Measurements from ENCODE around the gene RXRG. TPM values are rescaled to one million over a fixed set of nuclear protein-coding genes. Genes with fewer than 3 reads are reported as not detected.
A peak's percentile ranks its signal among the peaks of the same experiment; 100 is the strongest.

RXRG gene
- polyA plus RNA-seq, 1 donor from 2014 or later = 0.78 TPM

- peak overlapping the region; percentile 36 for H3K4me2 ChIP-seq (ENCODE audit: low read length)
Observed at GRCh38 chr1:165352442-165353293, 92.3 kb downstream of the RXRG start.

More at GRCh38 chr1:165352442-165353293, 92.3 kb downstream of the RXRG start:
- Histone ChIP-seq H2AFZ (ENCODE audit: low read depth, low read length) (no peak overlapping the region), H3K9ac (ENCODE audit: low read length) (no peak overlapping the region), H3F3A (ENCODE audit: insufficient read depth, low read length, poor library complexity, severe bottlenecking) (no peaks in the 10 kb centered on the region), H3K9me3 (ENCODE audit: low read length) (no peaks in the 10 kb centered on the region), H3K9me2 (ENCODE audit: insufficient read depth, low read length) (no peaks in the 10 kb centered on the region), H3K4me3 (ENCODE audit: low read length) (peak overlapping the region; percentile 59), H4K20me1 (ENCODE audit: insufficient read depth) (no peaks in the 10 kb centered on the region), H3K27ac (ENCODE audit: low read length) (no peak overlapping the region), H3K79me2 (replicated peaks; ENCODE audit: insufficient read depth, low read length) (no peaks in the 10 kb centered on the region), H3K36me3 (ENCODE audit: insufficient read depth, low read length) (no peaks in the 10 kb centered on the region), H3K27me3 (ENCODE audit: insufficient read depth, low read depth, low read length) (peaks cover 80% of the 10 kb centered on the region)
- TF ChIP-seq SMC3 (conservative IDR thresholded peaks at IDR 0.05; ENCODE audit: poor library complexity) (no peak), CTCF (IDR thresholded peaks at IDR 0.05; ENCODE audit: poor library complexity, severe bottlenecking) (no peak), REST (IDR thresholded peaks at IDR 0.05; ENCODE audit: borderline replicate concordance) (no peak), EZH2 (IDR thresholded peaks at IDR 0.05; ENCODE audit: borderline replicate concordance, insufficient read depth, low read length, poor library complexity, severe bottlenecking) (peak; percentile 87), POLR2AphosphoS5 (IDR thresholded peaks at IDR 0.05) (peak; percentile 9), EP300 (conservative IDR thresholded peaks at IDR 0.05; ENCODE audit: poor library complexity, severe bottlenecking) (no peak), TAF1 (IDR thresholded peaks at IDR 0.05; ENCODE audit: low read depth) (no peak)
